Epithelial cell of prostate (primary cell): ENCODE results near the gene SOX8.

ENCODE experiments used
- DNase-seq: peaks from one replicate; pipeline ENCODE4 v3.0.0-alpha.2; 2011; ENCODE audit warnings: low read depth, low spot score
- H3K27ac ChIP-seq: fragments of 450-650 bp; 2 replicates; pipeline ENCODE4 v1.5.1; 2017; ENCODE audit warnings: mild to moderate bottlenecking

Gene SOX8

GRCh38 chr16:1001096-1001495 lies 19.5 kb downstream of the SOX8 start:
- no peak overlapping the region for H3K27ac ChIP-seq
- no peak for DNase-seq

GRCh38 chr16:1002399-1003166 lies 21.0 kb downstream of the SOX8 start:
- no peak for DNase-seq
- H3K27ac ChIP-seq: no peak overlapping the region

- no peak overlapping the region for H3K27ac ChIP-seq
- no peak for DNase-seq
These were observed 22.1 kb downstream of the SOX8 start for GRCh38 chr16:1003391-1004347.

GRCh38 chr16:1005286-1005685 lies 23.7 kb downstream of the SOX8 start:
- H3K27ac ChIP-seq: no peak overlapping the region
- DNase-seq: no peak

GRCh38 chr16:1006781-1007180 lies 25.2 kb downstream of the SOX8 start:
- no peak overlapping the region for H3K27ac ChIP-seq
- DNase-seq: no peak

- DNase-seq: no peak
- no peak overlapping the region for H3K27ac ChIP-seq
These were observed 25.8 kb downstream of the SOX8 start for GRCh38 chr16:1007284-1007850.

GRCh38 chr16:1008085-1008484 lies 26.5 kb downstream of the SOX8 start:
- no peak overlapping the region for H3K27ac ChIP-seq
- DNase-seq: no peak

GRCh38 chr16:1009358-1010150 lies 28.0 kb downstream of the SOX8 start:
- no peak overlapping the region for H3K27ac ChIP-seq
- no peak for DNase-seq

- H3K27ac ChIP-seq: no peak overlapping the region
- no peak for DNase-seq
These were observed 28.7 kb downstream of the SOX8 start for GRCh38 chr16:1010251-1010650.

- H3K27ac ChIP-seq: no peak overlapping the region
- no peak for DNase-seq
These were observed 29.2 kb downstream of the SOX8 start for GRCh38 chr16:1010815-1011214.

GRCh38 chr16:1011316-1012082 lies 29.9 kb downstream of the SOX8 start:
- no peak overlapping the region for H3K27ac ChIP-seq
- DNase-seq: no peak

GRCh38 chr16:1012135-1012534 lies 30.6 kb downstream of the SOX8 start:
- no peak for DNase-seq
- H3K27ac ChIP-seq: no peak overlapping the region

GRCh38 chr16:1012722-1013592 lies 31.4 kb downstream of the SOX8 start:
- no peak for DNase-seq
- no peak overlapping the region for H3K27ac ChIP-seq

- no peak for DNase-seq
These were observed 32.0 kb downstream of the SOX8 start for GRCh38 chr16:1013593-1013900.

GRCh38 chr16:1014221-1014620 lies 32.7 kb downstream of the SOX8 start:
- H3K27ac ChIP-seq: no peak overlapping the region
- no peak for DNase-seq

More at GRCh38 chr16:1013593-1013900, 32.0 kb downstream of the SOX8 start:
- no peak overlapping the region for H3K27ac ChIP-seq

GRCh38 chr16:1014771-1015495 lies 33.4 kb downstream of the SOX8 start:
- H3K27ac ChIP-seq: no peak overlapping the region
- DNase-seq: no peak

GRCh38 chr16:1018447-1019198 lies 37.1 kb downstream of the SOX8 start:
- DNase-seq: no peak
- H3K27ac ChIP-seq: no peak overlapping the region
